Lower leg skin (tissue), 4 donors: ENCODE results near the gene LANCL2. TPM values are rescaled to one million over a fixed set of nuclear protein-coding genes. Genes with fewer than 3 reads are reported as not detected.
"Not testable (repeated sequence)": the region's sequence is repeated elsewhere in the genome, so short reads cannot be mapped to it uniquely, and the experiment has no call there.

ENCODE experiments used
- DNase-seq, 2 donors: peaks; one replicate each; pipeline ENCODE4 v3.0.0-alpha.2; 2019; ENCODE audit warnings: low spot score in 2 of 2
- H3K4me3 ChIP-seq: fragments of 200-600 bp; sonication (generic); 2 replicates; pipeline ENCODE4 v1.5.1; 2017; ENCODE audit warnings: mild to moderate bottlenecking, low read depth; ENCODE audit not compliant: poor library complexity, severe bottlenecking
- POLR2A ChIP-seq, 2 donors: fragments of 450-650 bp; IDR thresholded peaks; one replicate each; pipeline ENCODE4 v1.6.1; 2016 to 2017; ENCODE audit warnings: antibody characterized with exemption in 2 of 2, mild to moderate bottlenecking in 1 of 2, moderate library complexity in 1 of 2
- WGBS, 2 donors: methylation state at CpG; one replicate each; pipeline ENCODE4 v1.1.5; 2018; 5-methylcytosine and 5-hydroxymethylcytosine counted together
- intact Hi-C: fragments of 100-400 bp; cut with DNase I; formaldehyde crosslinking; loops from one replicate; pipeline ENCODE4 v1.15.0; 2023; ENCODE audit warnings: low total_unique reads
- total RNA-seq, 4 donors: library from RNA; depleted of rRNA; stranded (reverse); fragments of >200 nt; gene quantifications; one replicate each; pipeline ENCODE4 v1.1.0, GENCODE V29; 2016
- TF ChIP-seq, protein P1 (sequence below), 3 donors: fragments of 450-650 bp; IDR thresholded peaks; one replicate each; pipeline ENCODE4 v1.5.1; 2016; ENCODE audit warnings: antibody characterized with exemption in 3 of 3, mild to moderate bottlenecking in 3 of 3, moderate library complexity in 2 of 3

Gene LANCL2
- total RNA-seq, 4 donors from 2014 or later, result 7.7 to 13.4 (median 11.4) TPM

- intact Hi-C loops, result loop anchor here (5.0 kb wide), 1 partner anchor 133 kb away; no protein-coding TSS in a partner anchor
Measured at GRCh38 chr7:55415173-55415778, 50.1 kb downstream of the LANCL2 start.

DNA sequence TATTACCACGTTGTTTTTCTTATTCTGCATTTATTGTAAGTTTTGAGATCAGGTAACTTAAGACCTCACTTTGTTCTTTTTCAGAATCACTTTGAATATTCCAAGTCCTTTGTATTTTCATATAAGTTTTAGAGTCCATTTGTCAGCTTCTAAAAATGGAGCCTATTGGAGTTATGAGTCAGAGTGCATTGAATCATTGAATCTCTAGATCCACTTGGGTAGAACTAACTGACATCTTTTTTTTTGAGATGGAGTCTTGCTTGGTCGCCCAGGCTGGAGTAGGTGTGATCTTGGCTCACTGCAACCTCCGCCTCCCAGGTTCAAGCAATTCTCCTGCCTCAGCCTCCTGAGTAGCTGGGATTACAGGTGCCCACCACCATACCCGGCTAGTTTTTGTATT lies 52.3 kb downstream of the LANCL2 start:
- not testable (repeated sequence) for DNase-seq, H3K4me3 ChIP-seq
- 88 to 96% methylated on average over 4 of the region's 4 CpGs for WGBS, 2 donors
- intact Hi-C loops, result loop anchor here (5.0 kb wide), 1 partner anchor 135 kb away; no protein-coding TSS in a partner anchor

More at GRCh38 chr7:55415173-55415778, 50.1 kb downstream of the LANCL2 start:
- H3K4me3 ChIP-seq, result no peak overlapping the region
- WGBS, 2 donors, result 35 to 47% methylated on average over 6 of the region's 6 CpGs
- DNase-seq, result peak; percentile 81 to 93
- TF ChIP-seq, protein P1, sequence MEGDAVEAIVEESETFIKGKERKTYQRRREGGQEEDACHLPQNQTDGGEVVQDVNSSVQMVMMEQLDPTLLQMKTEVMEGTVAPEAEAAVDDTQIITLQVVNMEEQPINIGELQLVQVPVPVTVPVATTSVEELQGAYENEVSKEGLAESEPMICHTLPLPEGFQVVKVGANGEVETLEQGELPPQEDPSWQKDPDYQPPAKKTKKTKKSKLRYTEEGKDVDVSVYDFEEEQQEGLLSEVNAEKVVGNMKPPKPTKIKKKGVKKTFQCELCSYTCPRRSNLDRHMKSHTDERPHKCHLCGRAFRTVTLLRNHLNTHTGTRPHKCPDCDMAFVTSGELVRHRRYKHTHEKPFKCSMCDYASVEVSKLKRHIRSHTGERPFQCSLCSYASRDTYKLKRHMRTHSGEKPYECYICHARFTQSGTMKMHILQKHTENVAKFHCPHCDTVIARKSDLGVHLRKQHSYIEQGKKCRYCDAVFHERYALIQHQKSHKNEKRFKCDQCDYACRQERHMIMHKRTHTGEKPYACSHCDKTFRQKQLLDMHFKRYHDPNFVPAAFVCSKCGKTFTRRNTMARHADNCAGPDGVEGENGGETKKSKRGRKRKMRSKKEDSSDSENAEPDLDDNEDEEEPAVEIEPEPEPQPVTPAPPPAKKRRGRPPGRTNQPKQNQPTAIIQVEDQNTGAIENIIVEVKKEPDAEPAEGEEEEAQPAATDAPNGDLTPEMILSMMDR (IDR thresholded peaks at IDR 0.05), result no peak
- TF ChIP-seq POLR2A (IDR thresholded peaks at IDR 0.05), result no peak

- WGBS, 2 donors, result 59 to 76% methylated on average over 3 of the region's 3 CpGs
- H3K4me3 ChIP-seq, result no peak overlapping the region
- DNase-seq, result no peak
- no peak for TF ChIP-seq POLR2A (IDR thresholded peaks at IDR 0.05)
- TF ChIP-seq, protein P1 (IDR thresholded peaks at IDR 0.05), result no peak
- intact Hi-C loops, result no loop called here
Measured at GRCh38 chr7:55420530-55420929, 55.4 kb downstream of the LANCL2 start.

GRCh38 chr7:55423277-55423711 lies 58.2 kb downstream of the LANCL2 start:
- no peak for DNase-seq
- intact Hi-C loops, result no loop called here
- 61 to 85% methylated on average over 5 of the region's 5 CpGs for WGBS, 2 donors
- TF ChIP-seq, protein P1 (IDR thresholded peaks at IDR 0.05), result no peak
- no peak for TF ChIP-seq POLR2A (IDR thresholded peaks at IDR 0.05)
- no peak overlapping the region for H3K4me3 ChIP-seq

DNA sequence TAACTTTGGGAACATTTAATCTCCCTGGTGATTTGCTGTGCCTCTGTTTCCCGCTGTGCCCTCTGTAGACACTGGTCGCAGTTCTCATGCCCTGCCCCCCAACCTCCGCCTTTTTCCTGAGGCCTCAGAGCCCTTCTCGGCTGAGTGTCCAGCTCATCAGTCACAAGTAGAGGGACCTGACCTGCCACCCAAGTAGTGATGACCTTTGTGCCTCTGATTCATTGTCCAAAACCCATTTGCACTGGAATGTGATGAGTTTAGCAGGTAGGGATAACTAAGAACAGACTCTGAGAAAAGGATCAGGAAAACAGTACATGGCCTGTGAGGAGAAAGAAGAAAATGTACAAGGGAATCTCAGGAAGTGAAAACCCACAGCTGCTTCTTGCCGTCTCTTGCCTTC lies 58.8 kb downstream of the LANCL2 start:
- TF ChIP-seq, protein P1 (IDR thresholded peaks at IDR 0.05), result no peak
- TF ChIP-seq POLR2A (IDR thresholded peaks at IDR 0.05), result no peak
- DNase-seq, result no peak
- H3K4me3 ChIP-seq, result no peak overlapping the region
- intact Hi-C loops, result no loop called here
- 88 to 95% methylated on average over 5 of the region's 5 CpGs for WGBS, 2 donors

DNA sequence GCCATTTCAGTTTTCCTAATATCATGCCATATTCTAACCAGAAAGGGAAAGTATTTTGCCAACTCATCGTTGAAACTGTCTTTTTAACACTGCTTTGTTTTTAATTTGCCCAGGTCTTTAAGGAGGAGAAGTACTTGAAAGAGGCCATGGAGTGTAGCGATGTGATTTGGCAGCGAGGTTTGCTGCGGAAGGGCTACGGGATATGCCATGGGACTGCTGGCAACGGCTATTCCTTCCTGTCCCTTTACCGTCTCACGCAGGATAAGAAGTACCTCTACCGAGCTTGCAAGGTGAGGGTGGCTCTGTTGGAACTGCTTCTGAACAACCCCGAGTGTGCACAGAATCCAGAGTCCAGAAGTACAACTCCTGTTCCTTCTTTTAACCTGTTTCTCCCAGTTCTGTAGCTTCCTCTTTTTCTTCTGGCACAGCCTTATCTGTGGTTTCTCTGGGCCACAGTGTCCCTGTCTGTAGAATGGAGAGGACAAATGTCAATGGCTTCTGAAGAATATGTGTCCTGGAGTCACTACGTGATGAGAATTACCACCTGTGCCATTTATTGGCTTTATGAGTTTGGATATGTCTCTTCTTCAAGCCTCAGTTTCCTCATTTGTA lies 60.1 kb downstream of the LANCL2 start:
- H3K4me3 ChIP-seq, result no peak overlapping the region
- 89 to 91% methylated on average over 11 of the region's 11 CpGs for whole genome bisulfite sequencing, 2 donors
- TF ChIP-seq, protein P1 (IDR thresholded peaks at IDR 0.05), result no peak
- no peak for TF ChIP-seq POLR2A (IDR thresholded peaks at IDR 0.05)
- DNase-seq, result no peak
- intact Hi-C loops, result no loop called here
